Parathyroid adenoma (tissue), 2 donors: ENCODE data around the gene FSTL4.

Source experiments
- H2AFZ ChIP-seq: fragments of 300-600 bp; sonication (generic); one replicate; pipeline ENCODE4 v1.7.0; 2017; ENCODE audit warnings: antibody characterized with exemption, mild to moderate bottlenecking
- H3K27ac ChIP-seq: fragments of 300-600 bp; sonication (generic); one replicate; pipeline ENCODE4 v1.7.0; 2017
- H3K27me3 ChIP-seq: fragments of 300-600 bp; sonication (generic); one replicate; pipeline ENCODE4 v1.7.0; 2017; ENCODE audit warnings: low read length; ENCODE audit not compliant: control insufficient read depth, insufficient read depth
- H3K36me3 ChIP-seq: fragments of 300-600 bp; sonication (generic); one replicate; pipeline ENCODE4 v1.7.0; 2017; ENCODE audit warnings: low read length; ENCODE audit not compliant: control insufficient read depth, insufficient read depth
- H3K4me1 ChIP-seq: fragments of 300-600 bp; sonication (generic); one replicate; pipeline ENCODE4 v1.7.0; 2017; ENCODE audit warnings: control low read depth
- H3K4me2 ChIP-seq: fragments of 300-600 bp; sonication (generic); one replicate; pipeline ENCODE4 v1.7.0; 2017; ENCODE audit warnings: low read length
- H3K4me3 ChIP-seq: fragments of 300-600 bp; sonication (generic); one replicate; pipeline ENCODE4 v1.7.0; 2017; ENCODE audit warnings: low read depth, low read length
- H3K79me2 ChIP-seq: fragments of 300-600 bp; sonication (generic); one replicate; pipeline ENCODE4 v1.7.0; 2017; ENCODE audit warnings: control low read depth
- H3K9ac ChIP-seq: fragments of 300-600 bp; sonication (generic); one replicate; pipeline ENCODE4 v1.7.0; 2017; ENCODE audit warnings: mild to moderate bottlenecking
- H3K9me3 ChIP-seq: fragments of 300-600 bp; sonication (generic); one replicate; pipeline ENCODE4 v1.7.0; 2017; ENCODE audit warnings: low read length; ENCODE audit not compliant: control insufficient read depth
- TF ChIP-seq, protein P1 (sequence below): fragments of 300-600 bp; sonication (generic); IDR thresholded peaks from one replicate; pipeline ENCODE4 v1.7.0; 2017; ENCODE audit warnings: antibody characterized with exemption, mild to moderate bottlenecking
- donor health status: primary hyperparathyroidism.

The FSTL4 gene

DNA sequence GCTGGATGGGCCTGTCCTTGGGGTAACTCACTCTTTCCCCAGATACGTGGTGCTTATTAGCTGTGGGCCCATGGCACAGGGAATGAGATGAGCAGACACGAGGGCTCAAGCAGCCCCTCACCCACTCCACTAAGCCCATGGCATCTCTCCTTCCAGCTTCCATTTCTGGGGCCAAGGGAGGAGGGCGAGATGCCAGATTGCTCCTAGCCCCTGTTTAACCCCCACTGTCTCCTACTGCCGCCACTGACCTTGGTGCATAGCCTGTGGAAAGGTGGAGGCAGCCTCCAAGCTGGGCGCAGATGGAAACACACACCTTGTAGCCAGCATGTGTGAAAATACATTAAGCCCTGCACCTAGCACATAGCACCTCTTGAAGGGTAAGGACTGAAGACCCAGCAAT lies 167.6 kb downstream of the FSTL4 start:
- no peak overlapping the region for H3K9ac ChIP-seq
- H3K27me3 ChIP-seq: no peaks in the 10 kb centered on the region
- TF ChIP-seq, protein P1, sequence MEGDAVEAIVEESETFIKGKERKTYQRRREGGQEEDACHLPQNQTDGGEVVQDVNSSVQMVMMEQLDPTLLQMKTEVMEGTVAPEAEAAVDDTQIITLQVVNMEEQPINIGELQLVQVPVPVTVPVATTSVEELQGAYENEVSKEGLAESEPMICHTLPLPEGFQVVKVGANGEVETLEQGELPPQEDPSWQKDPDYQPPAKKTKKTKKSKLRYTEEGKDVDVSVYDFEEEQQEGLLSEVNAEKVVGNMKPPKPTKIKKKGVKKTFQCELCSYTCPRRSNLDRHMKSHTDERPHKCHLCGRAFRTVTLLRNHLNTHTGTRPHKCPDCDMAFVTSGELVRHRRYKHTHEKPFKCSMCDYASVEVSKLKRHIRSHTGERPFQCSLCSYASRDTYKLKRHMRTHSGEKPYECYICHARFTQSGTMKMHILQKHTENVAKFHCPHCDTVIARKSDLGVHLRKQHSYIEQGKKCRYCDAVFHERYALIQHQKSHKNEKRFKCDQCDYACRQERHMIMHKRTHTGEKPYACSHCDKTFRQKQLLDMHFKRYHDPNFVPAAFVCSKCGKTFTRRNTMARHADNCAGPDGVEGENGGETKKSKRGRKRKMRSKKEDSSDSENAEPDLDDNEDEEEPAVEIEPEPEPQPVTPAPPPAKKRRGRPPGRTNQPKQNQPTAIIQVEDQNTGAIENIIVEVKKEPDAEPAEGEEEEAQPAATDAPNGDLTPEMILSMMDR: no peak
- no peaks in the 10 kb centered on the region for H3K4me1 ChIP-seq
- H3K79me2 ChIP-seq: peaks cover 2% of the 10 kb centered on the region
- H3K4me2 ChIP-seq: no peak overlapping the region
- no peaks in the 10 kb centered on the region for H3K9me3 ChIP-seq
- no peak overlapping the region for H3K27ac ChIP-seq
- H2AFZ ChIP-seq: no peak overlapping the region
- no peak overlapping the region for H3K4me3 ChIP-seq
- no peaks in the 10 kb centered on the region for H3K36me3 ChIP-seq

DNA sequence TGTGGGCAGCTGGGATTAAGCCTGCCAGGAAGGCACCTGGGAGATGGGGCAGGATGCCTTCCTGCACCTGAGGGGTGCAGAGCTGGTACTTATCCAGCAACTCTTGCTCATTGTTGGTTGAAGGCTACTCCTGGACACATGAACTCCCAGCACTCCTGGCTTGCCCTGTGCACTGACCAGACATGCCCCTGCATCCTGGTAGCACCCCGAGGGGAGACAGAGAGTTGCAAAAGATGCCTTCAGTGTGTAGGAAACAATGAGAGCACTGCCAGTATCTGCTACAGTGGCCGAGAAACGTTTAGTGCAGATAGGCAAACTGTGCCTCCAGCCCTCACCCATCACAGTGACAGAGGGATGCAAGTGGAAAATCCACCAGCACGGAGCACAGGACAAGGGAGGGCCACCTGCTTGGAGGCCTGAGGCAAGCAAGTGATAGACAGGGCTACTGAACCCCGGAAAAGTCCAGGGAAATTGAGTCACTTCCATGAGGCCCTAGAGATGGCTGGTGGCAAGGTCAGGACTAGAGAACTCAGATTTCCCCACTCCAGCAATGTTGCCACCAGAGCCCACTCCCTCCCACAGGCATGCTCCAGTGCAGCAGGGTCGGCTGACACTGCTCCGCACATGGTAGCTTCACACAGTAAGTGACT lies 171.1 kb downstream of the FSTL4 start:
- no peaks in the 10 kb centered on the region for H3K9me3 ChIP-seq
- H3K27ac ChIP-seq: no peak overlapping the region
- no peaks in the 10 kb centered on the region for H3K4me1 ChIP-seq
- TF ChIP-seq, protein P1: no peak
- no peaks in the 10 kb centered on the region for H3K36me3 ChIP-seq
- H3K9ac ChIP-seq: no peak overlapping the region
- H2AFZ ChIP-seq: no peak overlapping the region
- H3K4me3 ChIP-seq: no peak overlapping the region
- no peaks in the 10 kb centered on the region for H3K79me2 ChIP-seq
- no peak overlapping the region for H3K4me2 ChIP-seq
- H3K27me3 ChIP-seq: no peaks in the 10 kb centered on the region

DNA sequence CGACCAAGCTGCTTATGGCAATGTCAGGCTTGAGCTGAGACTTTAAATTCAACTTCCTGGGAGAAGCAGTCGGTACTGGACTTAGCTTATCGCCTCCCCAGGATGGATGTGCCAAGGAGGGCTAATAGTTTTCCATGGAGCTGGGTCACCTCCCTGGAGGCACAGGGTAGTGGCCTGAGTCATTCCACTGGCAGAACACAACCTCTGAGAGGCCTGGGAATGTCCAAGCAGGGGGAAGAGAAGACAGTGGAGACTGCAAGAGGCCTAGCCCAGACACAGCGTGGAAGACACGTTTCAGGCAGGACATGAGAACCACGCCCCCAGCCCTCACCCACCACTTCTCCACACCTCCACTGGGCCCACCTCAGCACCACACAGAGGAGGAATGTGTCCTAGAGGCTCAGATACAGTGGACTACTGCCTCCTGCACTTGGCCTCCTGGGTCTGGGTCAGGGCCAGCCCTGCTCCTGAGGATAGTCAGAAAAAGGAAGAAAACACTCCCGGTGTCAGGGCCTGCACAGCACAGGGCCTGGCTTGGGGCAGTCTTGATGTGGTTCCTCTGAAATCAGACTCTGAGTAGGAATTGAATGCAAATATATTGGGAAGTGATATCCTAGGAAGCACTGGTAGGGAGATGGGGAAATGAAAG lies 171.8 kb downstream of the FSTL4 start:
- Histone ChIP-seq H3K9ac (no peak overlapping the region), H3K79me2 (no peaks in the 10 kb centered on the region), H3K4me2 (no peak overlapping the region), H3K9me3 (no peaks in the 10 kb centered on the region), H3K27ac (no peak overlapping the region), H3K36me3 (no peaks in the 10 kb centered on the region), H3K27me3 (no peaks in the 10 kb centered on the region), H3K4me3 (no peak overlapping the region), H2AFZ (no peak overlapping the region), H3K4me1 (no peaks in the 10 kb centered on the region)
- TF ChIP-seq, protein P1: no peak

DNA sequence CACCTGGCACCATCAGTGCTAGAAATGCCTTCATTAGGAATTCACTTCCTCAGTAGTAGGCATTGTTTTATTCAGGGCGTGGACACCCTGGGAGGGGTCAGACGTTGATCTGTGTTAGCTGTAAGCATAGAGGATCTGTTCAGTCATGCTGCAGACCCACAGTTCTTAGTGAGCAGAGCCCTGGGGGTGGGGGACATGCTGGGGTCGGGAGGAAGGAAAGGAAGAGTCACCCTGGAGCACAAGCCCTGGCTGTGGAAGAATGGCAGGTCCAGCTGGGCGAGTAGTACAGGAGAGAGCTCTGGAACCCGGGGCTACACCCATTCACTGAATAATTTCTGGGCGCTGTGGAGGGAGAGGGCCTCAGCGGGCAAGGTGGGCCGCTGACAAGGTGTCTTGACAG lies 172.5 kb downstream of the FSTL4 start:
- TF ChIP-seq, protein P1: no peak
- Histone ChIP-seq H2AFZ (no peak overlapping the region), H3K9ac (no peak overlapping the region), H3K79me2 (no peaks in the 10 kb centered on the region), H3K4me2 (no peak overlapping the region), H3K4me1 (no peaks in the 10 kb centered on the region), H3K4me3 (no peak overlapping the region), H3K27ac (no peak overlapping the region), H3K36me3 (no peaks in the 10 kb centered on the region), H3K27me3 (no peaks in the 10 kb centered on the region), H3K9me3 (no peaks in the 10 kb centered on the region)

DNA sequence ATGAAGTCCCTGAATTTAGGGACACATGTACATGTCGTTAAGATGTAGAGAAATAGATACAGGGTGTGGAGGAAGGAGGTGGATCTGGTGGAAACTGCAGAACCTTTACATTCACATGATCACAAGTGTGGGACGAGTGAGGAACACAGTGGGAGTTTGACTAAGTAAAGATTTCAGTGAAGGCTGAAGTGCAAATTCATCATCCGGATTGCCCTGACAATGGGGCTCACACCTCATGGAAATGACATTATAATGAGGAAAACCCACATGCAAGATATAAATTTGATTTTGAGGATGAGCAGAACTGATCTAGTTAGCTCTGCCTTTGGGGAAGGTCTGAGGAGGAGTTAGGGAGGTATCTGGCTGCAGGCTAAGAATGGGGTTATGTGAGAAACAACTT lies 173.9 kb downstream of the FSTL4 start:
- Histone ChIP-seq H3K4me2 (no peak overlapping the region), H3K9ac (no peak overlapping the region), H3K9me3 (no peaks in the 10 kb centered on the region), H3K36me3 (no peaks in the 10 kb centered on the region), H3K27me3 (no peaks in the 10 kb centered on the region), H3K27ac (no peak overlapping the region), H2AFZ (no peak overlapping the region), H3K79me2 (no peaks in the 10 kb centered on the region), H3K4me3 (no peak overlapping the region), H3K4me1 (no peaks in the 10 kb centered on the region)
- TF ChIP-seq, protein P1: no peak
